Stimulated activated CD8-positive, alpha-beta memory T cell treated with anti-CD3 and anti-CD28 coated beads, Interleukin-2, amount 100 ng/mL, for 1 hour (primary cell): ENCODE results near the gene GPSM1.
"Not testable (repeated sequence)": the region's sequence is repeated elsewhere in the genome, so short reads cannot be mapped to it uniquely, and the experiment has no call there.

Source experiments
- DNase-seq, 2 donors: peaks; one replicate each; pipeline ENCODE4 v3.0.0-alpha.2; 2020; ENCODE audit warnings: low read depth in 2 of 2

The GPSM1 gene

GRCh38 chr9:136318111-136318775 lies 9.1 kb upstream of the GPSM1 start:
- no peak for DNase-seq

GRCh38 chr9:136318776-136319241 lies 8.5 kb upstream of the GPSM1 start:
- DNase-seq: no peak

- DNase-seq: not testable (repeated sequence)
These were observed 8.1 kb upstream of the GPSM1 start for GRCh38 chr9:136319244-136319643.

DNA sequence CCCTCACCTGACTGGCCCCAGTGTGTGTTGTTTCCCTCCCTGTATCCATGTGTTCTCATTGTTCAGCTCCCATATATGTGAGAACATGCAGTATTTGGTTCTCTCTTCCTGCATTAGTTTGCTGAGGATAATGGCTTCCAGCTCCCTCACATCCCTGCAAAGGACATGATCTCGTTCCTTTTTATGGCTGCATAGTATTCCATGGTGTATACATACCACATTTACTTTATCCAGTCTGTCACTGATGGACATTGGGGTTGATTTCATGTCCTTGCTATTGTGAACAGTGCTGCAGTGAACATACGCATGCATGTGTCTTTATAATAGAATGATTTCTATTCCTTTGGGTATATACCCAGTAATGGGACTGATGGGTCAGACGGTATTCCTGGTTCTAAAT lies 7.4 kb upstream of the GPSM1 start:
- DNase-seq: not testable (repeated sequence)

DNA sequence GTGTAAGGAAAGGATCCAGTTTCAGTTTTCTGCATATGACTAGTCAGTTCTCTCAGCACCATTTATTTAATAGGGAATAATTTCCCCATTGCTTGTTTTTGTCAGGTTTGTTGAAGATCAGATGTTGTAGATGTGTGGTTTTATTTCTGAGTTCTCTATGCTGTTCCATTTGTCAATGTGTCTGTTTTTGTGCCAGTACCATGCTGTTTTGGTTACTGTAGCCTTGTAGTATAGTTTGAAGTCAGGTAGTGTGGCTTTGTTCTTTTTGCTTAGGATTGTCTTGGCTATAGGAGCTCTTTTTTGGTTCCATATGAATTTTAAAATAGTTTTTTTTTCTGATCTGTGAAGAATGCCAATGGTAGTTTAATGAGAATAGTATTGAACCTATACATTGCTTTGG lies 6.4 kb upstream of the GPSM1 start:
- DNase-seq: not testable (repeated sequence)

DNA sequence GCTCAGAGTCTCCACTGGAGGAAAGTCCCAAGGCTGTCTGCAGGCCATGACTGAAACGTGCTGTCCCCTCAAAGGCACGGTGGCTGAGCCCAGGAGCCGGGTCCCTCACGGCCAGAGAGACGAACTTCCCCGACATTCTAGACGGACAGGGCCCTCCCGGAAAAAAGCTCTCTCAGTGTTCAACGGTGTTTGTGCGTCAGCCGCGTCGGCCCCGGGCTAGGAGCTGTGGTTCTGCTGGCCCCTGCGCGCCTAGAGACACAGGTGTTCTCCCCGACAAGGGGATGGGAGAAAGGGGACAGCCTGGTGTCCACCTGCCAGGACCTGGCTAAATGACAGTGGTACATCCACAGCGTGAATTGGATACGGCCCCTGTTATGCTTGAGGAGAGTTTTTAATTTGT lies 5.8 kb upstream of the GPSM1 start:
- no peak for DNase-seq

- DNase-seq: no peak
These were observed 4.5 kb upstream of the GPSM1 start for GRCh38 chr9:136322756-136323330.

DNA sequence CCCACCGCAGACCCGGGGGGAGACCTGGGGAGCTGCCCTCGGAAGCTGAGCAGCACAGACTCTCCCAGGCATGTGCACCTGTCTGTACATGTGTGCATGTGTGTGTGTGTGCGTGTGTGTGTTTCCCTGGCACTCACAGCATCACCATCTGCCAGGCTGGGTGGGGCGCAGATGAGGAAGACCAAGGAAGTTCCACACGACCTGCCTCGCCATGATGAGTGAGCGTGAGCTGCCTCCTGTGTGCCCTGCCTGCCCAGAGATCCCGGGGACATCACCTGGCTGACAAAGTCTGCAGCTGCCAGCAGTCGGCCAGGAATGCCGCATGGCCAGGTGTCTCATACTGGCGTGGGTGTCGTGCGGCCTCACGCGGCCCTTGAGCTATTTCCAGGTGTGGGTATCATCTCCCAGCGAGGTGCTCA lies 4.0 kb upstream of the GPSM1 start:
- no peak for DNase-seq

- DNase-seq: no peak
These were observed 2.6 kb upstream of the GPSM1 start for GRCh38 chr9:136324501-136325300.

GRCh38 chr9:136325358-136325757 lies 2.0 kb upstream of the GPSM1 start:
- no peak for DNase-seq

DNA sequence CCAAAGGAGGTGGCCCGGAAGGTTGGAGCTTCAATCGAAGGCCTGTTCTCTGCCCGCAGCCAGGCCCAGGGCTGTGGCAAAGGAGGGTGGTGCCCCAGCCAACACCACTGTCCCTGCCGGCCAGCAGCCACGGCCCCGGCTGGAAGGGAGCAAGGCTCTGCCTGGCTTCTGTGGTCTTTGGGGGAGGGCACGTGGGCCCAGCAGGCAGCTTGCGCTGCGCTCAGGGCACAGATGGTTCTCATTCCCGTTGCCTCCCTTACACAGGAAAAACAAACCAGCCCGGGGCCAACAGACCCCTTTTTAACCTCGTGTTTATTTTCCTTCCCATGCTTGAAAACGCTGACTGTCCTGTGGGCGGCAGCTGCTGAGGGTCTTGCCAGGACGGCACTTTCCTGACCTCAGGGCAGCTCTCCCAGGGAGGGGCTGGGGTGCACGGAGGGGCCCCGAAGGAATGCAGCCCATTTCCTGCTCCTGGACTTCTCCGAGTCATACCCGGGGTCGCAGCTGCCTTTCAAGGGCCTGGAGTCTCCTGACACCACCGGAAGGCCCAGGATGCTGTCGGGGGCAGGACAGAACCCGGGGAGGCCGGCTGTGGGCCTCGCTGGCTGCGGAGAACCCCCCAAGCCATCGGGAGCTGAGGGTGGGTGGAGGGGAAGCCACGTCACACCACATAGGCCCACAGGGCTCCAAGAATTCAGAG lies 1.1 kb upstream of the GPSM1 start:
- no peak for DNase-seq

- no peak for DNase-seq
These were observed 507 bp upstream of the GPSM1 start for GRCh38 chr9:136326761-136327303.

GRCh38 chr9:136328011-136328621 lies 777 bp downstream of the GPSM1 start:
- DNase-seq: no peak

DNA sequence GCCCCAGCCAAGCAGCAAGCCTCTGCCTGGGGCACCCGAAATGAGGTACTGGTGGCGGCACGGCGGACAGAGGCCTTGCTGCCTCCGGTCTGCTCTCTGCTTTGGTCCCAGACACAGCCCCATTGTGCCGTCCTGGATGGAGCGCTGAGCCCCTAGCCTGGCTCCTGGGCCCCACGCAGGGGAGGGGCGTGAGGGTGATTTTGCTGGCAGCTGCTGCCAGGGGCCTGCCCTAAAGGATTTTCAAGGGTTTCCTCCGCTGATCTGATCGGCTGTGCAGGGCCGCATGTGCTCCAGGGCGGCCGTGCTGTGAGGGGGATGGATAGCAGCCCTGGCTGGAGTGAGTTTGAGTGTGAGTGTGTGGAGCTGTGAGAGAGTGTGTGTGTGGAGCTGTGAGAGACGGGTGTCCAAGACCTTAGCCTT lies 1.3 kb downstream of the GPSM1 start:
- no peak for DNase-seq

DNA sequence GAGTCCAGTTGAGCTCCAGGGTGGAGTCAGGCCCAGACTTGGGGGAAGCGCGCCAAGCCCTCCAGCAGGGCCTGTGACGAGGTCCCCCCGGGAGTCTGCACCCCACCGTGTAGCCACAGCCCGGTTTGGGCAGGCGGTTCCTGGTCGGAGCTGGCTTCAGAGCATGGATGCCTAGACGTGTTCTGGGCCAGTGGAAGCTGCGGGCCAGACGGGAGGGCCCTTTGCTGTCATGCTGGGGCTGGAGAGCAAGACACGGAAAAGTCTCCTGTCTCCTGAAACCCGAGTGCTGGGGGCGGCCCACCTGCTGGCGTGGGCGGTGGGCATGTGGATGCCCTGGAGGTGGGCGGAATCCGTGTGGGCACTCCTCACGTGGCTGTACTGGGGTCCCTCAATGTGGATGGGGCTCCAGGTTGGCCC lies 1.9 kb downstream of the GPSM1 start:
- DNase-seq: no peak

GRCh38 chr9:136329636-136330405 lies 2.5 kb downstream of the GPSM1 start:
- no peak for DNase-seq

- no peak for DNase-seq
These were observed 3.2 kb downstream of the GPSM1 start for GRCh38 chr9:136330406-136330990.

DNA sequence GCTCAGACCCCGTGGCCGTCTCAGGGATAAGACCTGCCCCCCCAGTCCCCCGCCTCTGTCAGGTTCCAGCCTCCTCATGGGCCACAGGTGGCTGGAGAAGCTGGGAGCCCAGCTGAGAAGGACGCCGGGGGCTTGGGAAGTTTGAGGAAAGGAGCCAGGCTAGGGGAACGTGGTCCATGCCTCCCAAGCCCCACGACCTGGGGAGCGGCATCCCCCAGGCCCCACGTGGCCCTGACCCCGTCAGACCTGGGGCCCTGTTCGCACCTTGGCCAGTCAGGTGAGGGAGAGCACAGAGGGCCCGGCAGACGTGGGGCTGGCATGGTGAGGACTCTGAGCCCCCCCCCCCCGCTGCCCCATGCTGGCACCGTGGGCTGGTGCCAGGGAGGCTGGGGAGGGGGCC lies 3.7 kb downstream of the GPSM1 start:
- DNase-seq: no peak

GRCh38 chr9:136331556-136332481 lies 4.5 kb downstream of the GPSM1 start:
- DNase-seq: no peak
